HG02870 (cell line): ENCODE data around the gene CFAP251.
"Not testable (repeated sequence)": the region's sequence is repeated elsewhere in the genome, so short reads cannot be mapped to it uniquely, and the experiment has no call there.

Source experiments
- ATAC-seq: cut with Tn5 transposase; IDR thresholded peaks from one replicate; pipeline ENCODE4 v1.9.1; 2021; ENCODE audit warnings: mild to moderate bottlenecking, moderate library complexity; ENCODE audit not compliant: unreplicated experiment

The CFAP251 gene

DNA sequence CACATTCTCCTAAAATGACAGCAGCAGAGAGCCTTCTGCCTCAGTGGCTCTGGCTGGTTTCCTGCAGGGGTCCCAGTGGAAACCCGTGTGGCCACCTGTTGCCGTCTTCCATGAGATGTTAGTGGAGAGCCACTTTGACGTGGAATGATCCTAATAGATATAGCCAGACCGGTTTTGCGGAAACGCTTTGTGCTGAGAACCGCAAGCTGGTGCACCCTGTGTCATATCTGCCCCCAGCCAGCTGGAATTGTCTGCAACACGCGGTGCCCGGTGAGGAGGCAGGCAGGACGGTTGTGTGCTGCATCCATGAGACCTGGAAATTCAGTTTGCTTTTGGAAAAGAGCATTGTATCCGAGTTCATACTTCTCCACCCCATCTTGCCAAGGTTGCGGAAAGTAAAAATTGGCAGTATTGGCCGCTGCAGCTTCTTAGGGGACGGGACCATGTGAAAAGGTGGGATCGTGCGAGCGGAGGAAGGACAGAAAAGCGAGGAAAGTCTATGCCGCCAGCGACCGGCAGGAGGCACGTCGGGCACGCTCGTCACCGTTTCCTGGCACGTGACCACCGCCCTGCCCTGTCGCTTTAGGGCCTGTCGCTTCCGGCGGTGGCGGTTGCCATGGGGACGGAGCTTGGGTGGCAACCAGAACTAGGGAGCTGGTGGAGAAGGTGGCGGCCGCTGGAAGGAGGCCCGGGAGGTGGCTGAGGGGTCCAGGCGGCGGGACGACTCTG, at the start of gene CFAP251:
Gene CFAP251 (plus strand): TSS at position 643 of the 729 bp plus-strand sequence. CDS start 2,714 bp downstream, outside the sequence.
- ATAC-seq = peak; percentile 95

- ATAC-seq = not testable (repeated sequence)
These were observed 49.2 kb upstream of the CFAP251 start for GRCh38 chr12:121869229-121869628.

DNA sequence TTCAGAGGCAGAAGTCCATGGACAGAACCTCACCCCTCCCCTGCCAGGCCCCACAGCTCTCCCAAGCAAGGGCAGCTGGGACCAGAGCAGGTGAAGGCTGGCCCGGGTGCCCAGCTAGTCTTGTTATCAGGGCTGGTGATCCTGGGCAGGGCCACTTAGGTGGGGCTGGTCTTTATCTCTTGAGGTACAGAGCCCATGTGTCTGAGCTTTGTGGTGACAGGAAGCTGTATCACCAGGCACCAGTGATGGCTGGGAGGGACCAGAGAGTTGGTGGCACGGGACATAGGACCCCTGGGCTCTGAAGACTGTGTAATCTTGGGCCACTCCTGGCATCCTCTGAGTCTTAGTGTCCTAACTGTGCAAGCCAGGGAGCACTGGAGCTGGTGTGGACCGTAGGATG, 46.9 kb upstream of the CFAP251 start:
- no peak for ATAC-seq

- no peak for ATAC-seq
These were observed 45.7 kb upstream of the CFAP251 start for GRCh38 chr12:121872546-121873215.

GRCh38 chr12:121873216-121873569, 45.2 kb upstream of the CFAP251 start:
- no peak for ATAC-seq

DNA sequence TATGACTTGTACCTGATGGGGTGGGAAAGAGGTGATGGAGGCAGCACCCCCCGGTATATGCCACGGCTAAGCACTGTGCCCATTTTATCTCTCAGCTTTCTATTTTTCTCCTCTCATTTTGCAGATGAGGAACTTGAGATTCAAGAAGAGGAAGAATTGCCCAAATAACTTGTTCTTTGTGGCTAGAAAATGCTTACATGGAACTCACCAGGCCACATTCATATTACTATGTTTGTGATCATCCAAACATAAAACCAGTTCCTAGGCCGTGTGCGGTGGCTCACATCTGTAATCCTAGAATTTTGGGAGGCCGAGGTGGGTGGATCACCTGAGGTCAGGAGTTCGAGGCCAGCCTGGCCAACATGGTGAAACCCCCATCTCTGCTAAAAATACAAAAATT, 44.3 kb upstream of the CFAP251 start:
- no peak for ATAC-seq

GRCh38 chr12:121875582-121875981, 42.8 kb upstream of the CFAP251 start:
- ATAC-seq = no peak

- not testable (repeated sequence) for ATAC-seq
These were observed 42.3 kb upstream of the CFAP251 start for GRCh38 chr12:121876080-121876447.

- no peak for ATAC-seq
These were observed 35.1 kb upstream of the CFAP251 start for GRCh38 chr12:121883315-121883660.

- not testable (repeated sequence) for ATAC-seq
These were observed 33.3 kb upstream of the CFAP251 start for GRCh38 chr12:121885129-121885528.

DNA sequence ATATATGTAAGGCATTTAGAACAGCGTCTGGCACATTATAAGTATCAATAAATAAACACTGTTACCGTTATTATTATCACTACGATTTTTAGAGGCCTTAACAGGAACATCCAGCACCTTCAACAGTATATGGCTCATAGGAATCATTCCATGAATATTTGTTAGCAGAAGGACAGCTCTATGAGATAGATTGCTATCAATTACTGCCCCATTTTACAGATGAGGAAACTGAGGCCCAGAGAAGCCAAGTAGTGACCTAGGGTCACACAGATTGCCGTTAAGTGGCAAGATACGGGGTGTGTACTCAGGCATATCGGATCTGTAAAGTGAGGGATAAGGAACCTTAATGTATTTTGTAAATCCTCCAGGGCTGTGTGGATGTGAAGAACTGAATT, 30.3 kb upstream of the CFAP251 start:
- no peak for ATAC-seq

DNA sequence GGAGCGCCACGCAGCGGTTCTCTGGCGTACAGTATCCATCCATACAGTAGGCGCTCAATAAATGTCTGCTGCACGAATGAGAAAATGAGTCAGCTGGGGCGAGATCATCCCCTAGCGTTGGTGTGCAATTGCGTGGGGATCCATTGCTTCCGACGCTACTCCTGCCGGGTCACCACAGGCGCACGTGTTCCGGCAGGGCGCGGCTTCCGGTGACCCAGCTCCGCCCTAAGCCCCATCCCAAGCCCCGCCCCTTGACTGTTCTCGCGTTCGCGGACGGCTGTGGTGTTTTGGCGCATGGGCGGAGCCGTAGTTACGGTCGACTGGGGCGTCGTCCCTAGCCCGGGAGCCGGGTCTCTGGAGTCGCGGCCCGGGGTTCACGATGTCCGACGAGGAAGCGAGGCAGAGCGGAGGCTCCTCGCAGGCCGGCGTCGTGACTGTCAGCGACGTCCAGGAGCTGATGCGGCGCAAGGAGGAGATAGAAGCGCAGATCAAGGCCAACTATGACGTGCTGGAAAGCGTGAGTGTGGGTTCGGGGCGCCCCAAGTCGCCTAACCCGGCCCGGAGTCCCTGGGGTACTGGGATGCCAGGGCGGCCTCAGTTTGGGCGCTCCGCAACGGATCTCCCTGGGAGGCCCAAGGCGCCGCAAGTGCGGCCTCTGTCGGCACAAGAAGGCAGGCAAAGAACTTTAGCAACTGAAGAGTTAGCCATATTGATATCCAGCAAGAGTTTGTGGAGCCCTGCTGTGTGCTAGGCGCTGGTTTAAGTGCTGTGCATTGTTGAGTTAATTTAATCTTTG, 29.7 kb upstream of the CFAP251 start, which contains the start of gene PSMD9:
Gene PSMD9 (plus strand): TSS at position 313 of the 796 bp plus-strand sequence. CDS start 67 bp downstream, at position 380.
- peak; percentile 90 for ATAC-seq

DNA sequence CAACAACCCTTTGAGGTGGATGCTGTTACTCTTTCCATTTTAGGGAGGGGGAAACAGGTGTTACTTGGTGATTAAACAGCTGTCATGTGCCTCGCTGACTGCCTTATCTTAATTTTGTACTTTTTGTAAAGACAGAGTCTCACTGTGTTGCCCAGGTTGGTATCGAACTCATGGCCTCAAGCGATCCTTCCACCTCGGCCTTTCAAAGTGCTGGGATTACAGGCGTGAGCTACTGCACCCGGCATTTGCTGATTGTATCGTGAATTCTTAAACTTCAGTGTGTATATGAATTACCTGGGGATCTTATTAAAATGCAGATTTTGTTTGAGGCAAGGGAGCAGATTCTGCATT, 29.1 kb upstream of the CFAP251 start:
- no peak for ATAC-seq

- not testable (repeated sequence) for ATAC-seq
These were observed 28.7 kb upstream of the CFAP251 start for GRCh38 chr12:121889661-121890060.

DNA sequence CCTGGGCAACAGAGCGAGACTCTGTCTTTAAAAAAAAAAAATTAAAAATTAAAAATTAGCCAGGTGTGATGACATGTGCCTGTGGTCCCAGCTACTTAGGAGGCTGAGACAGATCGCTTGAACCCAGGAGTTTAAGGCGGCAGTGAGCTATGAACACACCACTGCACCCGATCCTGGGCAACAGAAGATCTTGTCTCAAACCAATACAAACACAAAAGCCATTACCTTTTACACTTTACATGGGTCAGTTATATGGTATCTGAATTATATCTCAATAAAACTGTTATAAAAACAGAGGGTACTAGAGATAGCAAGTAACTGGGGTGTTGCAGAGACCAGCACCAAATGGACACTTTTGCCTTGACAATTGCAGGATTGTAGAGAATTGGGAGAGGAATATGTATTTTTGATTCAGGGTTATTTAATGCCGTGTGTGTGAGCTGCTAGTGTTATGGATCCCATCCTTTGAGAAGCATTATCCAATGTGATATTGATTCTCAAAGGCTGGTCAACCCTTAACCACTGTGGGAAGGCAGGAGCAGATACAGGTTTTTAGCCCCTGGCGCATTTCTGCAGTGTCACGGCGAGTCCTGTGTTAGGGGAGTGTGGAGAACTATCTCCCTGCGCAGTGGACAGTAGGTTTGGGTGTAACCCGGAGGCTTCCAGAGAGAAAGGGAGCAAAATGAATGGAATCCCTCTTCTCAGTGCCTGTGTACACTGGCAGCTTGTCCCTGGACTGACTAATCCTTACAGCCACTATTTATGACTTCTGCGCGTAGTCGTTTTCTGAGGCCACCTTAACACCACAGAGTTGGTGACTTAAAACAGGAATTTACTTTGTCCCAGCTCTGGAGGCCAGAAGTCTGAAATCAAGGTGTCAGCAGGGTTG, 25.5 kb upstream of the CFAP251 start:
- no peak for ATAC-seq

DNA sequence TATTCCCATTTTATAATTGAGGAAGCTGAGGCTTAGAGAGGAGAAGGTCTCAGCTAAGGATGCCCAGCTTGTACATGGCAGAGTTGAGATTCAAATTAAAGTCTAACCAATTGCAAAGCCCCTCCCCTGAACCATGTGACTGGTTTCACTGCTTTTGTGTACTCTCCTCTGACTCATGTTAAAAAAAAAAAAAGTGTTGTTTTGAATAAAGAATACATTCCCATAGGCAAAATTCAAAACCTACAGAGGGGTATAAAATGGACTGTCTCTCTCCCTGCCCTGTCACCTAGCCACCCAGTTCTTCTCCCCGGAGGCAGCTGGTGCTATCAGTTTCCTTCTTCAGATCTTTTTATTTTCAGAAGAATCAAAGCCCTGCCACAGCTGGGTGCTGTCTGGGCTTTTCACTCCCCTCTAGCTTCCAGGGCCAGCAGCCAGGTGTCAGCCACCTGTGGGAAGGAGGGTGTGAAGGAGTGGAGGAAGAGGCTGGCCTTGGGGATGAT, 24.4 kb upstream of the CFAP251 start:
- no peak for ATAC-seq

- no peak for ATAC-seq
These were observed 23.8 kb upstream of the CFAP251 start for GRCh38 chr12:121894633-121895032.

DNA sequence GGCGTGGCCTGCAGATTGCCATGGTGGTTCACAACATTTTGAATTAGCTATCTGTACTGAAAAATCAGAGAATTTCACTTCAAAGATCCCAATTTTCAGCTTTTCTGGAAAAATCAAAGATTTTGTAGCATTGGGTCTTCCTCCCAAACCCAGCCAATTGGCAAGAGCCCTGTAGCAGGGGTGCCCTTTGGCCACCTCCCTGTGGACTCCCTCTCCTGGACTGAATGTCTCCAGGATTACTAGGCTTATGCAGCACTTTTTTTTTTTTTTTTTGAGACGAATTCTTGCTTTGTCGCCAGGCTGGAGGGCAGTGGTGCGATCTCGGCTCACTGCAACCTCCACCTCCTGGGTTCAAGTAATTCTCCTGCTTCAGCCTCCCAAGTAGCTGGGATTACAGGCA, 20.1 kb upstream of the CFAP251 start:
- no peak for ATAC-seq

DNA sequence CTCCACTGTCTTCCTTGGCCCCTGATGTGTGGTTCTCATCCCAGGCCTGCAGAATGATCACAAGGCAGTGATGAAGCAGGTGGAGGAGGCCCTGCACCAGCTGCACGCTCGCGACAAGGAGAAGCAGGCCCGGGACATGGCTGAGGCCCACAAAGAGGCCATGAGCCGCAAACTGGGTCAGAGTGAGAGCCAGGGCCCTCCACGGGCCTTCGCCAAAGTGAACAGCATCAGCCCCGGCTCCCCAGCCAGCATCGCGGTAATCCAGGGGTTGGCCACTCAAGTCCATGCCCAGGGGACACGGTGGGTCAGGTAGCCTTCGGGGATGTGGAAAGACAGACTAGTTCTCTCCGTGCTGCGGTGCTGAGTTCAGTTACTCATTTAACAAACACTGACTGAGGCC, 18.8 kb upstream of the CFAP251 start:
- no peak for ATAC-seq

- no peak for ATAC-seq
These were observed 15.2 kb upstream of the CFAP251 start for GRCh38 chr12:121903202-121903601.

DNA sequence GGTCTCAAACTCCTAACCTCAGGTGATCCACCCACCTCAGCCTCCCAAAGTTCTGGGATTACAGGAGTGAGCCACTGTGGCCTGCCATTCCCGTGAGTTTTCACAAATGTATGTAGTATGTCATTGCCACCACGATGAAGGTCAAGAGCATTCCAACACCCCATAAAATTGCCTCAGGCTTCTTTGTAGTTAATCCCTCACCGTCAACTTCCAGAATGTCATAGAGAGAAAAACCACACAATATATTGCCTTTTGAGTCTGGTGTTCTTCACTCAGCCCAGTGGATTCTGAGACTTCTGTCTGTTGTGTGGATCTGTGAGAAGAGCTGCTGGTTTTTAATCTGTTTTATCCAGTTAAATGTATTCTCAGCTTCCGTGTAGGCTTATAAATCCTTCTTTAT, 12.6 kb upstream of the CFAP251 start:
- ATAC-seq = no peak
